Fibroblast of lung (primary cell): ENCODE results near the gene VANGL1.

Experiments used
- EZH2 ChIP-seq: IDR thresholded peaks from 2 replicates; pipeline ENCODE4 v1.5.1; 2012; ENCODE audit warnings: low read length, control low read depth, mild to moderate bottlenecking; ENCODE audit errors: missing control alignments
- TF ChIP-seq, protein P1 (sequence below), 2 donors: IDR thresholded peaks in 1 of 2; conservative IDR thresholded peaks in 1 of 2; 1 replicate in 1 of 2; 2 replicates in 1 of 2; pipeline ENCODE4 v1.5.1; 2011 to 2012; ENCODE audit warnings: low read length in 2 of 2, control low read depth in 1 of 2, inconsistent platforms in 1 of 2, low read depth in 1 of 2, mild to moderate bottlenecking in 1 of 2

DNA sequence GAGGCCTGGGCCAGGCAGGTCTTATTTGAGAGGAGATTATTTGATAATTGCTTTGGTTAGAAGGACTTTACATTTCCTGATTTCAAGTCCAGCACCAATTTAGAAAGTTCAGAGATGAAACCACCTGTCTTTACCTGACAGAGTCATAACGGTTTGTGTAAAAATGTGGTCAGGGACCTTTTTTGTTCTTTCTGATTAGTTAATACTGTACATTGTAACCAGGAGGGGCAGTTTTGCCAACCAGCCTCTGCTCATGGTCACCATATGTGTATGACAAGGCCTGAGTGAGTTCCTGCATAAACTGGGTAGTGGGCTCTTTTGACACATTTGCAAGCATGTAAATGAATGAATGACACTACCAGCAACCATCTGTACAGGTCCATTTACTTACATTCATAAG lies 55.8 kb downstream of the VANGL1 start:
- TF ChIP-seq, protein P1, sequence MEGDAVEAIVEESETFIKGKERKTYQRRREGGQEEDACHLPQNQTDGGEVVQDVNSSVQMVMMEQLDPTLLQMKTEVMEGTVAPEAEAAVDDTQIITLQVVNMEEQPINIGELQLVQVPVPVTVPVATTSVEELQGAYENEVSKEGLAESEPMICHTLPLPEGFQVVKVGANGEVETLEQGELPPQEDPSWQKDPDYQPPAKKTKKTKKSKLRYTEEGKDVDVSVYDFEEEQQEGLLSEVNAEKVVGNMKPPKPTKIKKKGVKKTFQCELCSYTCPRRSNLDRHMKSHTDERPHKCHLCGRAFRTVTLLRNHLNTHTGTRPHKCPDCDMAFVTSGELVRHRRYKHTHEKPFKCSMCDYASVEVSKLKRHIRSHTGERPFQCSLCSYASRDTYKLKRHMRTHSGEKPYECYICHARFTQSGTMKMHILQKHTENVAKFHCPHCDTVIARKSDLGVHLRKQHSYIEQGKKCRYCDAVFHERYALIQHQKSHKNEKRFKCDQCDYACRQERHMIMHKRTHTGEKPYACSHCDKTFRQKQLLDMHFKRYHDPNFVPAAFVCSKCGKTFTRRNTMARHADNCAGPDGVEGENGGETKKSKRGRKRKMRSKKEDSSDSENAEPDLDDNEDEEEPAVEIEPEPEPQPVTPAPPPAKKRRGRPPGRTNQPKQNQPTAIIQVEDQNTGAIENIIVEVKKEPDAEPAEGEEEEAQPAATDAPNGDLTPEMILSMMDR (conservative IDR thresholded peaks at IDR 0.05 in 1 of 2, IDR thresholded peaks at IDR 0.05 in 1 of 2; ENCODE audit: low read depth in 1 of 2, low read length in 2 of 2), result no peak
- no peak for TF ChIP-seq EZH2
